Chondrocyte (in vitro differentiated cells): ENCODE results near the gene ADGRE1. TPM values are rescaled to one million over a fixed set of nuclear protein-coding genes. Genes with fewer than 3 reads are reported as not detected.

ENCODE experiments used
- DNase-seq: peaks from one replicate; pipeline ENCODE4 v3.0.0; 2021; ENCODE audit warnings: mixed read lengths, low spot score
- H3K27ac Mint-ChIP-seq: one replicate; pipeline ENCODE4 v1.8.0; 2021; ENCODE audit warnings: mild to moderate bottlenecking, moderate library complexity, mixed read lengths; ENCODE audit not compliant: unreplicated experiment
- H3K27me3 Mint-ChIP-seq: 2 replicates; pipeline ENCODE4 v1.8.0; 2021; ENCODE audit warnings: low read depth, mixed read lengths
- H3K36me3 Mint-ChIP-seq: 2 replicates; pipeline ENCODE4 v1.8.0; 2021; ENCODE audit warnings: low read depth, mixed read lengths
- H3K4me1 Mint-ChIP-seq: 2 replicates; pipeline ENCODE4 v1.8.0; 2021; ENCODE audit warnings: low read depth, mild to moderate bottlenecking, mixed read lengths
- H3K4me3 Mint-ChIP-seq: one replicate; pipeline ENCODE4 v1.8.0; 2021; ENCODE audit warnings: mild to moderate bottlenecking, moderate library complexity, mixed read lengths; ENCODE audit not compliant: unreplicated experiment
- H3K9me3 Mint-ChIP-seq: 2 replicates; pipeline ENCODE4 v1.8.0; 2021; ENCODE audit warnings: low read depth, mixed read lengths
- CTCF ChIP-seq: fragments of 200-600 bp; sonication (generic); IDR thresholded peaks from 2 replicates; pipeline ENCODE4 v1.5.0; 2021; ENCODE audit warnings: antibody characterized with exemption, mild to moderate bottlenecking, moderate library complexity
- total RNA-seq: library from RNA; stranded (reverse); gene quantifications from 3 replicates; pipeline ENCODE4 v1.2.1, GENCODE V29; 2021

Gene ADGRE1
- total RNA-seq, 1 donor from 2014 or later = not detected

- DNase-seq = no peak
- Mint-ChIP-seq H3K9me3 (peaks cover 32% of the 10 kb centered on the region), H3K36me3 (peaks cover 3% of the 10 kb centered on the region), H3K27me3 (peaks cover 10% of the 10 kb centered on the region), H3K4me3 (no peak overlapping the region), H3K4me1 (no peaks in the 10 kb centered on the region), H3K27ac (no peak overlapping the region)
- TF ChIP-seq CTCF = no peak
These were observed 3.6 kb downstream of the ADGRE1 start for GRCh38 chr19:6890938-6891337.

- Mint-ChIP-seq H3K4me3 (no peak overlapping the region), H3K4me1 (no peaks in the 10 kb centered on the region), H3K36me3 (peaks cover 3% of the 10 kb centered on the region), H3K27ac (no peak overlapping the region), H3K9me3 (peaks cover 38% of the 10 kb centered on the region), H3K27me3 (peaks cover 10% of the 10 kb centered on the region)
- TF ChIP-seq CTCF = no peak
- no peak for DNase-seq
These were observed 4.5 kb downstream of the ADGRE1 start for GRCh38 chr19:6891761-6892385.

- Mint-ChIP-seq H3K36me3 (no peaks in the 10 kb centered on the region), H3K4me1 (no peaks in the 10 kb centered on the region), H3K9me3 (peaks cover 38% of the 10 kb centered on the region), H3K27me3 (peaks cover 6% of the 10 kb centered on the region), H3K4me3 (no peak overlapping the region), H3K27ac (no peak overlapping the region)
- no peak for TF ChIP-seq CTCF
- DNase-seq = no peak
These were observed 6.9 kb downstream of the ADGRE1 start for GRCh38 chr19:6894313-6894712.

- peaks cover 1% of the 10 kb centered on the region for H3K36me3 Mint-ChIP-seq
- H3K9me3 Mint-ChIP-seq = peaks cover 48% of the 10 kb centered on the region
- TF ChIP-seq CTCF = no peak
- DNase-seq = no peak
- no peaks in the 10 kb centered on the region for H3K27me3 Mint-ChIP-seq
- H3K4me1 Mint-ChIP-seq = no peaks in the 10 kb centered on the region
- H3K27ac Mint-ChIP-seq = no peak overlapping the region
- no peak overlapping the region for H3K4me3 Mint-ChIP-seq
These were observed 16.1 kb downstream of the ADGRE1 start for GRCh38 chr19:6903446-6903845.

- no peaks in the 10 kb centered on the region for H3K27me3 Mint-ChIP-seq
- no peak for TF ChIP-seq CTCF
- H3K4me3 Mint-ChIP-seq = no peak overlapping the region
- DNase-seq = no peak
- no peak overlapping the region for H3K27ac Mint-ChIP-seq
- peaks cover 37% of the 10 kb centered on the region for H3K9me3 Mint-ChIP-seq
- no peaks in the 10 kb centered on the region for H3K36me3 Mint-ChIP-seq
- no peaks in the 10 kb centered on the region for H3K4me1 Mint-ChIP-seq
These were observed 19.2 kb downstream of the ADGRE1 start for GRCh38 chr19:6906559-6907060.
